MM.1S (cell line): ENCODE measurements around the gene CALR3.

Source experiments
- DNase-seq: peaks from one replicate; pipeline ENCODE4 v3.0.0-alpha.2; 2015
- H2AFZ ChIP-seq: fragments of 300-600 bp; sonication (generic); 2 replicates; pipeline ENCODE4 v1.6.0; 2016; ENCODE audit warnings: antibody characterized with exemption, low read length
- H3F3A ChIP-seq: fragments of 300-600 bp; sonication (generic); 2 replicates; pipeline ENCODE4 v1.6.1; 2016; ENCODE audit warnings: mild to moderate bottlenecking, antibody characterized with exemption, low read length, moderate library complexity, mixed read lengths; ENCODE audit not compliant: insufficient read depth
- H3K27ac ChIP-seq: fragments of 300-600 bp; sonication (generic); 2 replicates; pipeline ENCODE4 v1.5.1; 2016; ENCODE audit warnings: mild to moderate bottlenecking, low read length
- H3K27me3 ChIP-seq: fragments of 300-600 bp; sonication (generic); replicated peaks from 2 replicates; pipeline ENCODE4 v1.6.0; 2016; ENCODE audit warnings: low read length; ENCODE audit not compliant: insufficient read depth
- H3K36me3 ChIP-seq: fragments of 300-600 bp; sonication (generic); replicated peaks from 2 replicates; pipeline ENCODE4 v1.6.1; 2016; ENCODE audit warnings: mild to moderate bottlenecking, low read length, mixed read lengths; ENCODE audit not compliant: insufficient read depth
- H3K4me1 ChIP-seq: fragments of 300-600 bp; sonication (generic); 2 replicates; pipeline ENCODE4 v1.6.1; 2016; ENCODE audit warnings: low read length, mixed read lengths
- H3K4me2 ChIP-seq: fragments of 300-600 bp; sonication (generic); 2 replicates; pipeline ENCODE4 v1.6.0; 2016; ENCODE audit warnings: low read depth, low read length
- H3K4me3 ChIP-seq: fragments of 300-600 bp; sonication (generic); 2 replicates; pipeline ENCODE4 v1.5.1; 2016; ENCODE audit warnings: low read length, mixed read lengths
- H3K79me2 ChIP-seq: fragments of 300-600 bp; sonication (generic); 2 replicates; pipeline ENCODE4 v1.6.1; 2016; ENCODE audit warnings: mixed run types, low read length, mixed read lengths
- H3K9ac ChIP-seq: fragments of 300-600 bp; sonication (generic); 2 replicates; pipeline ENCODE4 v1.6.1; 2016; ENCODE audit warnings: low read length, mixed read lengths
- H3K9me2 ChIP-seq: fragments of 300-600 bp; sonication (generic); replicated peaks from 2 replicates; pipeline ENCODE4 v1.6.1; 2016; ENCODE audit warnings: mild to moderate bottlenecking, low read length, mixed read lengths; ENCODE audit not compliant: insufficient read depth
- H3K9me3 ChIP-seq: fragments of 300-600 bp; sonication (generic); replicated peaks from 2 replicates; pipeline ENCODE4 v1.6.1; 2016; ENCODE audit warnings: mild to moderate bottlenecking, low read length, mixed read lengths; ENCODE audit not compliant: insufficient read depth
- H4K20me1 ChIP-seq: fragments of 300-600 bp; sonication (generic); 2 replicates; pipeline ENCODE4 v1.6.1; 2016; ENCODE audit warnings: mild to moderate bottlenecking, low read length, moderate library complexity, mixed read lengths; ENCODE audit not compliant: insufficient read depth
- EZH2 ChIP-seq: fragments of 300-600 bp; sonication (generic); optimal IDR thresholded peaks from 2 replicates; pipeline ENCODE3; 2017; ENCODE audit warnings: low read depth, mild to moderate bottlenecking, antibody characterized with exemption, low read length, mixed read lengths
- EZH2phosphoT487 ChIP-seq: fragments of 300-600 bp; sonication (generic); IDR thresholded peaks from 2 replicates; pipeline ENCODE4 v1.6.1; 2018; ENCODE audit warnings: antibody characterized with exemption, low read length
- TF ChIP-seq, protein P1 (sequence below): fragments of 300-600 bp; sonication (generic); IDR thresholded peaks from 2 replicates; pipeline ENCODE4 v1.5.1; 2016; ENCODE audit warnings: antibody characterized with exemption, low read length, mixed read lengths

Gene CALR3

GRCh38 chr19:16542910-16543472 is 47.0 kb upstream of the CALR3 start:
- peak; percentile 15 for DNase-seq
- Histone ChIP-seq H3K9me3 (no peaks in the 10 kb centered on the region), H3K79me2 (peaks cover 67% of the 10 kb centered on the region), H3K27me3 (no peaks in the 10 kb centered on the region), H2AFZ (peak overlapping the region; percentile 47), H3K9me2 (no peaks in the 10 kb centered on the region), H3K27ac (peak overlapping the region; percentile 69), H3K9ac (peak overlapping the region; percentile 88), H3K4me3 (peak overlapping the region; percentile 81), H3K4me1 (peaks cover 10% of the 10 kb centered on the region), H3K36me3 (0 out of 2 replicates have a peak, but pooled peaks cover 5% of the 10 kb centered on the region), H4K20me1 (0 out of 2 replicates have a peak, but pooled peaks cover 3% of the 10 kb centered on the region), H3K4me2 (peak overlapping the region; percentile 60), H3F3A (no peaks in the 10 kb centered on the region; the same call in 1 of the 2 replicates)
- TF ChIP-seq EZH2phosphoT487 = no peak
- TF ChIP-seq EZH2 = no peak
- TF ChIP-seq, protein P1, sequence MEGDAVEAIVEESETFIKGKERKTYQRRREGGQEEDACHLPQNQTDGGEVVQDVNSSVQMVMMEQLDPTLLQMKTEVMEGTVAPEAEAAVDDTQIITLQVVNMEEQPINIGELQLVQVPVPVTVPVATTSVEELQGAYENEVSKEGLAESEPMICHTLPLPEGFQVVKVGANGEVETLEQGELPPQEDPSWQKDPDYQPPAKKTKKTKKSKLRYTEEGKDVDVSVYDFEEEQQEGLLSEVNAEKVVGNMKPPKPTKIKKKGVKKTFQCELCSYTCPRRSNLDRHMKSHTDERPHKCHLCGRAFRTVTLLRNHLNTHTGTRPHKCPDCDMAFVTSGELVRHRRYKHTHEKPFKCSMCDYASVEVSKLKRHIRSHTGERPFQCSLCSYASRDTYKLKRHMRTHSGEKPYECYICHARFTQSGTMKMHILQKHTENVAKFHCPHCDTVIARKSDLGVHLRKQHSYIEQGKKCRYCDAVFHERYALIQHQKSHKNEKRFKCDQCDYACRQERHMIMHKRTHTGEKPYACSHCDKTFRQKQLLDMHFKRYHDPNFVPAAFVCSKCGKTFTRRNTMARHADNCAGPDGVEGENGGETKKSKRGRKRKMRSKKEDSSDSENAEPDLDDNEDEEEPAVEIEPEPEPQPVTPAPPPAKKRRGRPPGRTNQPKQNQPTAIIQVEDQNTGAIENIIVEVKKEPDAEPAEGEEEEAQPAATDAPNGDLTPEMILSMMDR = no peak

- H3K27ac ChIP-seq = peak within 1 kb of the TSS; percentile 69
- H2AFZ ChIP-seq = peak within 1 kb of the TSS; percentile 57
- DNase-seq = peak; percentile 96
Observed at GRCh38 chr19:16542045-16542909, 46.3 kb upstream of the CALR3 start, which contains the start of gene CHERP. CHERP (minus strand) TSS chr19:16542437; CDS start chr19:16542378, 59 bp downstream.

DNA sequence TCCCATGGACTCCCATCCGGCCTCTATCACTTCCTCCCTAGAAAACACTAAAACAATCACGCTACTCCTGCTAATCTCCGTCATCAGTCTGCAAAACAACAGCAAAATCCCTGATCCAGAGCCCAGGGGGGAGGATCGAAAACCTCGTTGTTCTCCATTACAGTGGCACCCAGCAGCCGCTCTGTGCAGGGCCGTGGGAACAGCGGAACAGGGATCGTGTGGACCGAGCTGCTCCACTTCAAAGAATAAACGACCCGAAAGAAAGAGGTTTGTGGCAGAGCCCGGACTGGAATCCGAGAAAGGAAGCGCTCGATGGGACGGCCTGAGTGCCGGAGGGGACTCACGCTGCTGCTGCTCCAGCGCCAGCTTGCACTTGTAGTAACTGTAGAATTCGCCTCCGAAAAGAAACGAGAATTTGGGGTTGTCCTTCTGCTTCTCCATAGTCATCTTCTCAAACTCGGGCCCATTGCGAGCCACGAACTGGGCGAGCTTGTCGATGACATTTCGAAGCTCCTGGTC is 45.6 kb upstream of the CALR3 start:
- peak overlapping the region; percentile 47; the same call in 1 of the 2 replicates for H3K27ac ChIP-seq
- H3K27me3 ChIP-seq = no peaks in the 10 kb centered on the region
- TF ChIP-seq EZH2phosphoT487 (no peak), EZH2 (no peak)
- TF ChIP-seq, protein P1 = no peak
- H3K4me3 ChIP-seq = peak overlapping the region; percentile 81
- H3K79me2 ChIP-seq = peaks cover 81% of the 10 kb centered on the region
- H3K9ac ChIP-seq = peak overlapping the region; percentile 88
- H3K4me1 ChIP-seq = peaks cover 10% of the 10 kb centered on the region
- 0 out of 2 replicates have a peak, but pooled peaks cover 4% of the 10 kb centered on the region for H4K20me1 ChIP-seq
- H3K4me2 ChIP-seq = peak overlapping the region; percentile 79
- no peaks in the 10 kb centered on the region; the same call in 1 of the 2 replicates for H3F3A ChIP-seq
- H2AFZ ChIP-seq = peak overlapping the region; percentile 57
- no peaks in the 10 kb centered on the region for H3K9me2 ChIP-seq
- no peaks in the 10 kb centered on the region for H3K9me3 ChIP-seq
- peak; percentile 44 for DNase-seq
- H3K36me3 ChIP-seq = 0 out of 2 replicates have a peak, but pooled peaks cover 5% of the 10 kb centered on the region

More at GRCh38 chr19:16542045-16542909, 46.3 kb upstream of the CALR3 start, which contains the start of gene CHERP:
- Histone ChIP-seq H3K27me3 (no peaks in the 10 kb centered on the region), H3F3A (no peaks in the 10 kb centered on the region; the same call in 1 of the 2 replicates), H4K20me1 (0 out of 2 replicates have a peak, but pooled peaks cover 3% of the 10 kb centered on the region), H3K79me2 (peaks cover 74% of the 10 kb centered on the region), H3K4me2 (peak within 1 kb of the TSS; percentile 79), H3K9me3 (no peaks in the 10 kb centered on the region), H3K9ac (peak within 1 kb of the TSS; percentile 88), H3K9me2 (no peaks in the 10 kb centered on the region), H3K4me3 (peak within 1 kb of the TSS; percentile 81), H3K36me3 (0 out of 2 replicates have a peak, but pooled peaks cover 5% of the 10 kb centered on the region), H3K4me1 (peaks cover 10% of the 10 kb centered on the region)
- TF ChIP-seq, protein P1 = no peak
- TF ChIP-seq EZH2 = no peak
- no peak for TF ChIP-seq EZH2phosphoT487
